Measurements from ENCODE around the gene TYW1. TPM values are rescaled to one million over a fixed set of nuclear protein-coding genes. Genes with fewer than 3 reads are reported as not detected.
"Not testable (repeated sequence)": the region's sequence is repeated elsewhere in the genome, so short reads cannot be mapped to it uniquely, and the experiment has no call there.

TYW1 gene
- total RNA-seq, 1 donor from 2014 or later: 24.9 TPM

- H3K9me3 Mint-ChIP-seq (ENCODE audit: low read depth): peaks cover 10% of the 10 kb centered on the region
- no peak for DNase-seq (ENCODE audit: low spot score, unreplicated experiment)
- peak overlapping the region; percentile 45 for H3K27ac Mint-ChIP-seq
- no peaks in the 10 kb centered on the region for H3K4me1 Mint-ChIP-seq (ENCODE audit: low read depth)
- peaks cover 32% of the 10 kb centered on the region for H3K36me3 Mint-ChIP-seq (ENCODE audit: insufficient read depth)
- H3K27me3 Mint-ChIP-seq: no peaks in the 10 kb centered on the region
- H3K4me3 Mint-ChIP-seq (ENCODE audit: low read depth): no peak overlapping the region
- no peak for TF ChIP-seq CTCF (IDR thresholded peaks at IDR 0.05; ENCODE audit: unreplicated experiment)
Measured at GRCh38 chr7:67033251-67033650, 36.6 kb downstream of the TYW1 start.

DNA sequence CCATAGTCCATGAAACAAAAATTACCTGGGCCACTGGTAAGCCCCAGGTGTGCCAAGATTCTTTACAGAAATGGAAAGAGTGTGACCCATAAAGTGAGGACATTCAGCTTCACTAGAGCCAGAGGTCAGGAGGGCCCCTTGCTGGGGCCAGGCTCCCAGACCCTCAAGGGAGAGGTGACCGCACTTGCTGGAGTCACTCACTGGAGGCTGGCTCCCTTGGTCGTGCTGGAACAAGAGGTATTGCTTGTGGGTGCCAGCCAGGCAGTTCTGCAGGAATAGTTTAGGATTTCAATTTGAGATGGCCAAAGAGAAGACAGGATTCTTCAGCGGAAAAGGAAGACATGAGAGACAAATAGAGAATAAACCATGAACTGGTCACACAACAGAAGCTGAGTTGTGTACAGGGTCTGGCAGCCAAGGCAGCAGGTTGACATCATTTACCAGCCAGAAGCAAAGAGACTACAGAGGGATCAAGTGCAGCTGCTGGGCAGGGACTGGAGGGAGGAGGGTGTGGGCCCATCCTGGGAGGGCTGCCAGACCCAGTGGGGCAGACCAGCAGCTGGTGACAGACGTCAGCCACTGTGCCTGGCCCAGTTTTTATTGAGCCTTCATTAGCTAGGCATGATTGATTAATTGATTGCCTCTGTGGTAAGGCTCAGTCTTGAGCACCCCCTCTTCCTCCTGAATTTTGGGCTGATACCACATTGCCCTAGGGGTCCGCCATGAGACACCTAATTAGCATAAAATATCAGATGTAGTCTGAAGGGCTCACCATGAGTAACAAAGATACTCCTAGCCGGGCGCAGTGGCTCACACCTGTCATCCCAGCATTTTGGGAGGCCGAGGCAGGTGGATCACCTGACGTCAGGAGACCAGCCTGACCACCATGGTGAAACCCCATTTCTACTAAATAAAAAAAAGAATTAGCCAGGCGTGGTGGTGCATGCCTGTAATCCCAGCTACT is 40.1 kb downstream of the TYW1 start:
- DNase-seq (ENCODE audit: low spot score, unreplicated experiment); H3K9me3 Mint-ChIP-seq (ENCODE audit: low read depth); H3K27me3 Mint-ChIP-seq; H3K27ac Mint-ChIP-seq; H3K4me1 Mint-ChIP-seq (ENCODE audit: low read depth); H3K4me3 Mint-ChIP-seq (ENCODE audit: low read depth): not testable (repeated sequence)
- H3K36me3 Mint-ChIP-seq (ENCODE audit: insufficient read depth): peaks cover 22% of the 10 kb centered on the region

- not testable (repeated sequence) for H3K27ac Mint-ChIP-seq; H3K9me3 Mint-ChIP-seq (ENCODE audit: low read depth); H3K27me3 Mint-ChIP-seq; DNase-seq (ENCODE audit: low spot score, unreplicated experiment); H3K4me1 Mint-ChIP-seq (ENCODE audit: low read depth); H3K4me3 Mint-ChIP-seq (ENCODE audit: low read depth); H3K36me3 Mint-ChIP-seq (ENCODE audit: insufficient read depth)
- TF ChIP-seq CTCF (IDR thresholded peaks at IDR 0.05; ENCODE audit: unreplicated experiment): peak; percentile 50
Measured at GRCh38 chr7:67040832-67041231, 44.2 kb downstream of the TYW1 start.

DNA sequence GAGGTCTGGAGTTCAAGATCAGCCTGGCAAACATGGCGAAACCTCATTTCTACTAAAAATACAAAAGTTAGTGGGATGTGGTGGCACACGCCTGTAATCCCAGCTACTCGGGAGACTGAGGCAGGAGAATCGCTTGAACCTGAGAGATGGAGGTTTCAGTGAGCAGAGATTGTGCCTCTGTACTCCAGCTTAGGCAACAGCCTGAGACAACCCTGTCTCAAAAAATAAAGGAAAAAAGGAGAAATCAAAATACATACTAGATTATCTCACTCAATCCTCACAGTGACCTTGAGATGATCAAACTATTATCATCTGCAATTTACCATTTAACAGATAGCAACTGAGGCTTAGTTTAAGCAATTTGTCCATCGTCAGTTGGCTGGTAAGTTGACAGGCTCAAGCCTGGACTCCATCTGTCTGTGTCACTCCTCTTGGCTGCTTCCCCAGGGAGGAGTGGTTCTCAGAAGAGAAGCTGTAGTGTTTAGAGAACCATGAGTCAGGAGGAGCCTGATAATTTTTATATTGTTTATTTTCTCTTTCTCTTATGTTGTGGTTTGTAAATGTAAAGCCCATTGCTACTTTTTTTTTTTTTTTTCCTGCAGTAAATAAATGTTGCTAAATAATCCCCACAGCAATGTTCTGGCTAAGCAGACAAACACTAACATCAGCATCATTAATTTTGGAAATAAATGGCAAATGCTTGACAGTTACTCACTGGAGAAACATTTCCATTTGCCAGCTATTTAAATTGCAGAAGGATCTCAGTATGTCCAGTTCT is 46.3 kb downstream of the TYW1 start:
- H3K4me1 Mint-ChIP-seq (ENCODE audit: low read depth); H3K27ac Mint-ChIP-seq; H3K4me3 Mint-ChIP-seq (ENCODE audit: low read depth); DNase-seq (ENCODE audit: low spot score, unreplicated experiment); H3K9me3 Mint-ChIP-seq (ENCODE audit: low read depth); H3K27me3 Mint-ChIP-seq; H3K36me3 Mint-ChIP-seq (ENCODE audit: insufficient read depth): not testable (repeated sequence)

DNA sequence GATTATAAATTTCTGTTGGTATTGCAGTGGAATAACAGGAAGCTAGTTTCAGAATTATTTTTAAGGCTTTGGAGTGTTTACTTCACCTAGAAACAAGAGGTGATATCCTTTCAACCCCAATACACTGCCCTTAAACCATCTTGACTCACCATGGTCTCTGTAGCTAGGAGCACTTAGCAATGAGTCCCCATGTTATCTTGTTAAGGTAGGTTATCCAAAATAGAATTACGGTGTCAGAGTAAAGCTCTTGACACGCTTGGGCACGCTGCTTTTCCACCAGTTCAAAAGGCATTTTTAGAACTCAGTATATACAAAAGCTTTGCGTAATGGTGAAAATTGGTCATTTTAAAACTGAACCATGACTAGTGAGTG is 46.9 kb downstream of the TYW1 start:
- H3K36me3 Mint-ChIP-seq (ENCODE audit: insufficient read depth); H3K4me1 Mint-ChIP-seq (ENCODE audit: low read depth); H3K27ac Mint-ChIP-seq; DNase-seq (ENCODE audit: low spot score, unreplicated experiment); H3K9me3 Mint-ChIP-seq (ENCODE audit: low read depth); H3K4me3 Mint-ChIP-seq (ENCODE audit: low read depth); H3K27me3 Mint-ChIP-seq: not testable (repeated sequence)

GRCh38 chr7:67045496-67045995 is 48.9 kb downstream of the TYW1 start:
- Mint-ChIP-seq H3K4me1 (ENCODE audit: low read depth) (peaks cover 7% of the 10 kb centered on the region), H3K9me3 (ENCODE audit: low read depth) (no peaks in the 10 kb centered on the region), H3K4me3 (ENCODE audit: low read depth) (no peak overlapping the region), H3K36me3 (ENCODE audit: insufficient read depth) (peaks cover 10% of the 10 kb centered on the region), H3K27ac (no peak overlapping the region), H3K27me3 (no peaks in the 10 kb centered on the region)
- TF ChIP-seq CTCF (IDR thresholded peaks at IDR 0.05; ENCODE audit: unreplicated experiment): no peak
- no peak for DNase-seq (ENCODE audit: low spot score, unreplicated experiment)

- not testable (repeated sequence) for DNase-seq (ENCODE audit: low spot score, unreplicated experiment); H3K27me3 Mint-ChIP-seq; H3K27ac Mint-ChIP-seq; H3K9me3 Mint-ChIP-seq (ENCODE audit: low read depth); H3K4me1 Mint-ChIP-seq (ENCODE audit: low read depth); H3K4me3 Mint-ChIP-seq (ENCODE audit: low read depth)
- peaks cover 18% of the 10 kb centered on the region for H3K36me3 Mint-ChIP-seq (ENCODE audit: insufficient read depth)
Measured at GRCh38 chr7:67046819-67047218, 50.2 kb downstream of the TYW1 start.

DNA sequence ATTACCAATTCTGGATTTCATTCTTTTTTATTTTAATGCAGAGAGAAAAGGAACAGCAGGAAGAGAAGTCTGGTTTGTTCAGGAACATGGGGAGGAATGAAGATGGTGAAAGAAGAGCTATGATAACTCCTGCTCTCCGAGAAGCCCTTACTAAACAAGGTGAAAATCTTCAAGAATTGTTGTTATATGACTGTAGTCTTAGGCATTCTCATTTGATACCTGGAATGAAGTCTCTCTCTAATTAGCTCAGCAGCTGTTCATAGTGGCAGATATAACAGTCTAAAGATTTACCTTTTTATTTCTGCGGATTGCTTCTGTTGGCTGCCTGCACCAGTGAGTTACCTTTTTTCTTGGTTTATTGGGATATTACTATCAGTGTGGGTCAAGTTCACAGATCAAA is 53.3 kb downstream of the TYW1 start:
- Mint-ChIP-seq H3K36me3 (ENCODE audit: insufficient read depth) (peaks cover 23% of the 10 kb centered on the region), H3K27ac (peak overlapping the region; percentile 12)
- not testable (repeated sequence) for H3K4me1 Mint-ChIP-seq (ENCODE audit: low read depth); DNase-seq (ENCODE audit: low spot score, unreplicated experiment); H3K4me3 Mint-ChIP-seq (ENCODE audit: low read depth); H3K27me3 Mint-ChIP-seq; H3K9me3 Mint-ChIP-seq (ENCODE audit: low read depth)

DNA sequence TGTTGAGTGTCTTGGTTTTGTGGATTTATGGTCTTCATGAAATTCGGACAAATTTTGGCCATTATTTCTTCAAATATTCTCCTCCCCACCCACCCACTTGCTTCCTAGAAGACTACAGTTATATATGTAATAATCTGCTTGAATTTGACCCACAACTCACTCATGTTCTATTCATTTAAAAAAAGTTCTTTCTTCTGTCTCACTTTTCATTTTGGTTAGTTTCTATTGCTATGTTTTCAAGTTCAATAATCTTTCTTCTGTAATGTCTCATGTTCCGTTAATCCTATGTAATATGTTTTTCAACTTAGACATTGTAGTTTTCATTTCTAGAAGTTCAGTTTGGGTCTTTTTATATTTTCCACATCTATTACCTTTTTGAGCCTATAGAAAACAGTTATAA is 55.5 kb downstream of the TYW1 start:
- not testable (repeated sequence) for H3K27ac Mint-ChIP-seq

More for the DNA sequence above, 55.5 kb downstream of the TYW1 start:
- not testable (repeated sequence) for H3K4me3 Mint-ChIP-seq (ENCODE audit: low read depth); H3K9me3 Mint-ChIP-seq (ENCODE audit: low read depth); H3K27me3 Mint-ChIP-seq; DNase-seq (ENCODE audit: low spot score, unreplicated experiment); H3K4me1 Mint-ChIP-seq (ENCODE audit: low read depth)
- peaks cover 23% of the 10 kb centered on the region for H3K36me3 Mint-ChIP-seq (ENCODE audit: insufficient read depth)

All from progenitor cell of endocrine pancreas (in vitro differentiated cells).